Measurements from ENCODE around the gene EPG5. TPM values are rescaled to one million over a fixed set of nuclear protein-coding genes. Genes with fewer than 3 reads are reported as not detected.

EPG5 gene
- total RNA-seq, 4 donors from 2014 or later = 24.3 to 42.2 (median 35.6) TPM

DNA sequence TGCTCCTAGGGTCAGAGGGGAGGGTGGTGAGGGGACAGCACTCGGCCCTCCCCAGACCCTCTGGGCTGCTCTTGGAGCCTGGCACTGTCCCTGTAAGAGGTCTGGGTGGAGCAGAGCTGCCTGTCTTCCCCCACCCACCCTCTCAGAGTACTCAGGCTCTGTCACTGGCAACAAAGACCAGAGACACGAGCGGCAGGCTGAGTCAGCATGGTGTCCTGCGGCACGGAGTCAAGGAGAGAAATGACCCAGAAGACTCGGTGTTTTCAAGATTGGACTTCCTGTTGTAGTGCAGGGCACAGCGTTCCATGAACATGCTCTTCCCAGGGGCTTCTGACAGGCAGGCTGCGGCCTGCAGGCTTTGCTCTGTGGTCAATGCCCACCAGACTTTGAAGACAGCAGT lies 121.7 kb downstream of the EPG5 start:
- 87% methylated on average over 8 of the region's 8 CpGs; no CpG with 5 or more reads in 1 of the 2 donors for WGBS, 2 donors (ENCODE audit: low coverage in 1 of 2)

DNA sequence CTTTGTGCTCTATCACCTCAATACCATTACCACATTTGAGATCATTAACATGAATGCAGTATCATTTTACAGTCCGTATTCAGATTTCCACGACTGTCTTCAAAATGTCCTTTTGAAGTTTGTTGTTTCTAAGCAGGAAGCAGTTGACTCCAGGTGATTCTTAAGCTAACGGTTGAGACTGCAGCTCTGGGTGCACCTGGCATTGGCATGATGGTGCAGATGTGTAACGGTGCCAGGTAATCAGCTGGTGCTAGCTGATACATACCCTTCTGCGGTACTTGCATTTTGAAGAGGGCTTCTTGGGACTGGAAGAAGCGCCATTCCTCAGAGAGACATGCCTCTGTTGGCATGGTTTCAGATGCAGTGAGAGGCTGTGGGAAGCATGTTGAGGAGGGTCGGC lies 122.2 kb downstream of the EPG5 start:
- Histone ChIP-seq H3K36me3 (no peaks in the 10 kb centered on the region), H3K27ac (no peak overlapping the region), H3K9me3 (no peaks in the 10 kb centered on the region), H3K4me3 (no peak overlapping the region), H3K4me1 (no peaks in the 10 kb centered on the region), H3K27me3 (peaks cover under 1% of the 10 kb centered on the region)
- TF ChIP-seq POLR2AphosphoS5 (IDR thresholded peaks at IDR 0.05) (no peak), POLR2A (IDR thresholded peaks at IDR 0.05) (no peak), EP300 (IDR thresholded peaks at IDR 0.05; ENCODE audit: low read depth) (no peak)
- TF ChIP-seq, protein P1, sequence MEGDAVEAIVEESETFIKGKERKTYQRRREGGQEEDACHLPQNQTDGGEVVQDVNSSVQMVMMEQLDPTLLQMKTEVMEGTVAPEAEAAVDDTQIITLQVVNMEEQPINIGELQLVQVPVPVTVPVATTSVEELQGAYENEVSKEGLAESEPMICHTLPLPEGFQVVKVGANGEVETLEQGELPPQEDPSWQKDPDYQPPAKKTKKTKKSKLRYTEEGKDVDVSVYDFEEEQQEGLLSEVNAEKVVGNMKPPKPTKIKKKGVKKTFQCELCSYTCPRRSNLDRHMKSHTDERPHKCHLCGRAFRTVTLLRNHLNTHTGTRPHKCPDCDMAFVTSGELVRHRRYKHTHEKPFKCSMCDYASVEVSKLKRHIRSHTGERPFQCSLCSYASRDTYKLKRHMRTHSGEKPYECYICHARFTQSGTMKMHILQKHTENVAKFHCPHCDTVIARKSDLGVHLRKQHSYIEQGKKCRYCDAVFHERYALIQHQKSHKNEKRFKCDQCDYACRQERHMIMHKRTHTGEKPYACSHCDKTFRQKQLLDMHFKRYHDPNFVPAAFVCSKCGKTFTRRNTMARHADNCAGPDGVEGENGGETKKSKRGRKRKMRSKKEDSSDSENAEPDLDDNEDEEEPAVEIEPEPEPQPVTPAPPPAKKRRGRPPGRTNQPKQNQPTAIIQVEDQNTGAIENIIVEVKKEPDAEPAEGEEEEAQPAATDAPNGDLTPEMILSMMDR (IDR thresholded peaks at IDR 0.05) = no peak
- DNase-seq = no peak
- in situ Hi-C loops (cut with MboI; ENCODE audit: low pct_ligation_motif_present in 1 of 4, low pct_unique_long_range_greater_than_20kb in 1 of 4, low sequenced_read_pairs in 3 of 4) = no loop called here
- intact Hi-C loops (cut with DNase I; ENCODE audit: low total_unique reads) = no loop called here
- WGBS, 2 donors (ENCODE audit: low coverage in 1 of 2) = 72 to 75% methylated on average over 2 to 7 of the region's 7 CpGs

More for the DNA sequence above, 121.7 kb downstream of the EPG5 start:
- Histone ChIP-seq H3K27ac (no peak overlapping the region), H3K4me3 (no peak overlapping the region), H3K27me3 (no peaks in the 10 kb centered on the region), H3K4me1 (no peaks in the 10 kb centered on the region), H3K9me3 (no peaks in the 10 kb centered on the region), H3K36me3 (no peaks in the 10 kb centered on the region)
- in situ Hi-C loops (cut with MboI; ENCODE audit: low pct_ligation_motif_present in 1 of 4, low pct_unique_long_range_greater_than_20kb in 1 of 4, low sequenced_read_pairs in 3 of 4) (no loop called here), intact Hi-C loops (cut with DNase I; ENCODE audit: low total_unique reads) (no loop called here)
- TF ChIP-seq EP300 (IDR thresholded peaks at IDR 0.05; ENCODE audit: low read depth) (no peak), POLR2A (IDR thresholded peaks at IDR 0.05) (no peak)
- DNase-seq = no peak

DNA sequence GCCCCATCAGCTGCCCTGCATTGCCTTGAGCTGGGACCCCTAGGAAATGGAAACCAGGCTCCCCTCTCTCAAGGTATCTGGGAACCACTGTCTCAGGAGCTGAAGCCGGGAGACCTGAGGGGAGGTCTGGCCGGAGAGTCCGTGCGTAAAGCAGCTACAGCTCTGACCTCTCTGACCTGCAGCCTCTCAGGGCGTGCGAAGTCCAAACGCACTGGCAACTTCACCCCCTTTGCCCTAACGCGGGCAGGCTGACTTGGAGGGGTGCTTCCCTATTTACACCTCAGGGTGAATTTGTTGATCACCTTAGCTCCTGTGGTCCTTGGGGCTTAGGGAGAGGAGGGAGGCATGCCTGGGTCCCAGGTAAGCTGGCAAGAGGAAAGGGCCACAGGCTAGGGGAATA lies 124.1 kb downstream of the EPG5 start:
- peaks cover 2 to 12% (median 9%) of the 10 kb centered on the region in 4 donors for H3K4me1 ChIP-seq
- in situ Hi-C loops (cut with MboI; ENCODE audit: low pct_ligation_motif_present in 1 of 4, low pct_unique_long_range_greater_than_20kb in 1 of 4, low sequenced_read_pairs in 3 of 4) (no loop called here), intact Hi-C loops (cut with DNase I; ENCODE audit: low total_unique reads) (no loop called here)
- TF ChIP-seq, protein P1 (IDR thresholded peaks at IDR 0.05) = no peak
- no peak for TF ChIP-seq EP300 (IDR thresholded peaks at IDR 0.05; ENCODE audit: low read depth)
- no peak for TF ChIP-seq POLR2A (IDR thresholded peaks at IDR 0.05)
- TF ChIP-seq POLR2AphosphoS5 (IDR thresholded peaks at IDR 0.05) = no peak
- no peaks in the 10 kb centered on the region for H3K9me3 ChIP-seq
- 80 to 89% methylated on average over 4 to 9 of the region's 9 CpGs for WGBS, 2 donors (ENCODE audit: low coverage in 1 of 2)
- H3K27me3 ChIP-seq = peaks cover 20% of the 10 kb centered on the region
- H3K36me3 ChIP-seq = no peaks in the 10 kb centered on the region
- no peak for DNase-seq
- H3K27ac ChIP-seq = no peak overlapping the region
- H3K4me3 ChIP-seq = no peak overlapping the region

DNA sequence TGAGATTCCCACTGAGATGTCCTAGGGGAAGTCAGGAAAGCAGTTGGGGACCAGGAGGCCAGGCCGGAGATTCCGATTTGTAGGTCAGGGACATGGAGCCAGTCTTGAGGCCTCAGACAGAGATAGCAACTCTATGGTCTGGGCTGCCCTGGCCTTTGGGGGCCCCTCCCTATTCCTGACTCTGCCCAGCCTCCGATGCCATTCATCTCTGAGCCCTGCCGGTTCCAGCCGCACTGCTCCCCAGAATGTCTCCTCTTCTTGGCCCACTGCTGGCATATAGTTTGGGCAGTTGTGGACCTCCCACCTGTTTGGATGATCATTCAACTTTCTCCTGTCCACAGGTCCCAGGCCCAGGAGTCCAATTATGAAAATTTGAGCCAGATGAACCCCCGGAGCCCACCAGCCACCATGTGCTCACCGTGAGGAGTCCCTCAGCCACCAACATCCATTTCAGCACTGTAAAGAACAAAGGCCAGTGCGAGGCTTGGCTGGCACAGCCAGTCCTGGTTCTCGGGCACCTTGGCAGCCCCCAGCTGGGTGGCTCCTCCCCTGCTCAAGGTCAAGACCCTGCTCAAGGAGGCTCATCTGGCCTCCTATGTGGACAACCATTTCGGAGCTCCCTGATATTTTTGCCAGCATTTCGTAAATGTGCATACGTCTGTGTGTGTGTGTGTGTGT lies 125.2 kb downstream of the EPG5 start:
- 89 to 92% methylated on average over 3 to 12 of the region's 12 CpGs for WGBS, 2 donors (ENCODE audit: low coverage in 1 of 2)
- H3K36me3 ChIP-seq = no peaks in the 10 kb centered on the region
- TF ChIP-seq, protein P1 (IDR thresholded peaks at IDR 0.05) = no peak
- no peak for TF ChIP-seq POLR2A (IDR thresholded peaks at IDR 0.05)
- no peak for TF ChIP-seq EP300 (IDR thresholded peaks at IDR 0.05; ENCODE audit: low read depth)
- no peak for TF ChIP-seq POLR2AphosphoS5 (IDR thresholded peaks at IDR 0.05)
- peaks cover 6 to 23% (median 19%) of the 10 kb centered on the region in 4 donors for H3K4me1 ChIP-seq
- no peak overlapping the region for H3K27ac ChIP-seq
- no peak for DNase-seq
- in situ Hi-C loops (cut with MboI; ENCODE audit: low pct_ligation_motif_present in 1 of 4, low pct_unique_long_range_greater_than_20kb in 1 of 4, low sequenced_read_pairs in 3 of 4) (no loop called here), intact Hi-C loops (cut with DNase I; ENCODE audit: low total_unique reads) (no loop called here)
- no peak overlapping the region for H3K4me3 ChIP-seq
- no peaks in the 10 kb centered on the region for H3K9me3 ChIP-seq
- peaks cover 31% of the 10 kb centered on the region for H3K27me3 ChIP-seq
